ENCODE measurements around the gene WFS1.

DNA sequence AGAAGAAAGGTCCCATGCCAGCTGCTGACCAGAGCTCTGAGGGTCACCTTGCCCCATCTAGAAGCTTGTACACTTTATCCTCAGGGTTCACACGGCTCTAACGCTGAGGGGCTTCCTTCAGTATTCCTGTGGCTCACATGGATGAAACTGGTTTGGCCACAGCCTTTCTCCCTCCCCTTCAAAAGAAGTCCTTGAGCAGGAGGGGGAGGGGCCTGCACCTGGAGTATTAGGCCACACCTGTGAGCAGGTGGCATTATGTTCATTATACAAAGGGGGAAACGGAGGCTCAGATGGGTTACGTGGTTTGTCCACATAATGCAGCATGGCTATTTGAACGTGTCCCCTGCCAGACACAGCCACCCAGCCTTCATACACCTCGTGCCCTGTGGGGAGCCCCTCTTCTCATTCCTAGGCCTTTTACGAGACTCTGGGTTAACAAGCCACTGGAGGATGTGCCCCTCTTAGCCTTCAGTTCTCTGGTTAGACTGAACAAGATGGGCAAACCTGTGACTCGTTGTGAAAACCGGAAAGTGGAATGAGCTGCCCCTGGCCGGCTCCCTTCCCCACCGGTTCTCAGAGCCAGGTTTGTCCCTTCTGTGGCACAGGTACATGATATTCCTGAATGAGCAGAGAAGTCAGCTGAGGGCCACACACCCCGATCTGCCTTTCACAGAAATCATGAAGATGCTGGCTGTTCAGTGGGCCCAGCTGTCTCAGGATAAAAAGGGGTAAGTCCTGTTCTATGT is 42.1 kb upstream of the WFS1 start:
- TF ChIP-seq, protein P1, sequence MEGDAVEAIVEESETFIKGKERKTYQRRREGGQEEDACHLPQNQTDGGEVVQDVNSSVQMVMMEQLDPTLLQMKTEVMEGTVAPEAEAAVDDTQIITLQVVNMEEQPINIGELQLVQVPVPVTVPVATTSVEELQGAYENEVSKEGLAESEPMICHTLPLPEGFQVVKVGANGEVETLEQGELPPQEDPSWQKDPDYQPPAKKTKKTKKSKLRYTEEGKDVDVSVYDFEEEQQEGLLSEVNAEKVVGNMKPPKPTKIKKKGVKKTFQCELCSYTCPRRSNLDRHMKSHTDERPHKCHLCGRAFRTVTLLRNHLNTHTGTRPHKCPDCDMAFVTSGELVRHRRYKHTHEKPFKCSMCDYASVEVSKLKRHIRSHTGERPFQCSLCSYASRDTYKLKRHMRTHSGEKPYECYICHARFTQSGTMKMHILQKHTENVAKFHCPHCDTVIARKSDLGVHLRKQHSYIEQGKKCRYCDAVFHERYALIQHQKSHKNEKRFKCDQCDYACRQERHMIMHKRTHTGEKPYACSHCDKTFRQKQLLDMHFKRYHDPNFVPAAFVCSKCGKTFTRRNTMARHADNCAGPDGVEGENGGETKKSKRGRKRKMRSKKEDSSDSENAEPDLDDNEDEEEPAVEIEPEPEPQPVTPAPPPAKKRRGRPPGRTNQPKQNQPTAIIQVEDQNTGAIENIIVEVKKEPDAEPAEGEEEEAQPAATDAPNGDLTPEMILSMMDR (IDR thresholded peaks at IDR 0.05): no peak
- TF ChIP-seq POLR2A (IDR thresholded peaks at IDR 0.05): no peak

Measured in thyroid gland (tissue), 4 donors.